Liver (tissue), 9 donors: ENCODE data around the gene UBE2D3. TPM values are rescaled to one million over a fixed set of nuclear protein-coding genes. Genes with fewer than 3 reads are reported as not detected.
A peak's percentile ranks its signal among the peaks of the same experiment; 100 is the strongest.

Experiments
- DNase-seq: peaks from one replicate; pipeline ENCODE4 v3.0.0-alpha.2; 2017; ENCODE audit warnings: low spot score
- H3K27ac ChIP-seq, 2 donors: one replicate each; pipeline ENCODE4 v1.7.0; 2013; ENCODE audit warnings: inconsistent platforms in 2 of 2, low read length in 2 of 2, control low read depth in 1 of 2, low read depth in 1 of 2, mild to moderate bottlenecking in 1 of 2
- H3K27me3 ChIP-seq, 4 donors: one replicate each; pipeline versions ENCODE4 v1.6.1 to v1.7.0; 2013; ENCODE audit warnings: low read length in 3 of 4, inconsistent platforms in 1 of 4, mild to moderate bottlenecking in 1 of 4, moderate library complexity in 1 of 4; ENCODE audit not compliant: control insufficient read depth in 4 of 4, insufficient read depth in 4 of 4
- H3K36me3 ChIP-seq, 4 donors: one replicate each; pipeline versions ENCODE4 v1.6.1 to v1.7.0; 2013; ENCODE audit warnings: low read length in 3 of 4, mild to moderate bottlenecking in 3 of 4, low read depth in 1 of 4, moderate library complexity in 1 of 4; ENCODE audit not compliant: control insufficient read depth in 4 of 4, insufficient read depth in 3 of 4
- H3K4me1 ChIP-seq, 4 donors: one replicate each; pipeline versions ENCODE4 v1.6.1 to v1.7.0; 2013; ENCODE audit warnings: low read length in 3 of 4, mild to moderate bottlenecking in 3 of 4, moderate library complexity in 1 of 4; ENCODE audit not compliant: control insufficient read depth in 4 of 4, insufficient read depth in 4 of 4
- H3K4me3 ChIP-seq, 3 donors: one replicate each; pipeline versions ENCODE4 v1.6.1 to v1.7.0; 2013; ENCODE audit warnings: low read length in 3 of 3, control low read depth in 1 of 3, low read depth in 1 of 3, mild to moderate bottlenecking in 1 of 3
- H3K9ac ChIP-seq, 2 donors: one replicate each; pipeline ENCODE4 v1.7.0; 2013; ENCODE audit warnings: low read length in 2 of 2, mild to moderate bottlenecking in 2 of 2, moderate library complexity in 2 of 2, control low read depth in 1 of 2, low read depth in 1 of 2
- H3K9me3 ChIP-seq, 4 donors: one replicate each; pipeline versions ENCODE4 v1.6.1 to v1.7.0; 2013; ENCODE audit warnings: low read length in 3 of 4; ENCODE audit not compliant: control insufficient read depth in 4 of 4
- EGR1 ChIP-seq, 2 donors: IDR thresholded peaks; 2 replicates each; pipeline ENCODE4 v1.6.1; 2016 to 2018; ENCODE audit warnings: antibody characterized with exemption in 2 of 2, low read depth in 2 of 2
- FOXA1 ChIP-seq: IDR thresholded peaks from 2 replicates; pipeline ENCODE4 v1.6.1; 2016; ENCODE audit warnings: antibody characterized with exemption
- FOXA2 ChIP-seq: IDR thresholded peaks from 2 replicates; pipeline ENCODE4 v1.6.1; 2016; ENCODE audit warnings: antibody characterized with exemption
- GABPA ChIP-seq, 2 donors: IDR thresholded peaks in 1 of 2; conservative IDR thresholded peaks in 1 of 2; 2 replicates each; pipeline ENCODE4 v1.6.1; 2016; ENCODE audit warnings: antibody characterized with exemption in 2 of 2, mild to moderate bottlenecking in 1 of 2, moderate library complexity in 1 of 2
- HNF4A ChIP-seq, 2 donors: conservative IDR thresholded peaks; 2 replicates each; pipeline ENCODE4 v1.6.1; 2016; ENCODE audit warnings: antibody characterized with exemption in 2 of 2, mild to moderate bottlenecking in 2 of 2
- HNF4G ChIP-seq: IDR thresholded peaks from 2 replicates; pipeline ENCODE4 v1.6.1; 2016; ENCODE audit warnings: antibody characterized with exemption
- JUND ChIP-seq, 2 donors: IDR thresholded peaks; 2 replicates each; pipeline ENCODE4 v1.6.1; 2016; ENCODE audit warnings: antibody characterized with exemption in 2 of 2
- NR2F2 ChIP-seq: IDR thresholded peaks from 2 replicates; pipeline ENCODE4 v1.6.1; 2016; ENCODE audit warnings: antibody characterized with exemption
- RAD21 ChIP-seq, 2 donors: IDR thresholded peaks; 2 replicates each; pipeline ENCODE4 v1.6.1; 2016; ENCODE audit warnings: antibody characterized with exemption in 2 of 2, mild to moderate bottlenecking in 2 of 2
- RXRA ChIP-seq, 2 donors: IDR thresholded peaks; 2 replicates each; pipeline ENCODE4 v1.6.1; 2017 to 2018; ENCODE audit warnings: antibody characterized with exemption in 2 of 2, mild to moderate bottlenecking in 1 of 2
- SP1 ChIP-seq: IDR thresholded peaks from 2 replicates; pipeline ENCODE4 v1.6.1; 2018; ENCODE audit warnings: antibody characterized with exemption, mild to moderate bottlenecking
- TAF1 ChIP-seq: conservative IDR thresholded peaks from 2 replicates; pipeline ENCODE4 v1.6.1; 2016; ENCODE audit warnings: antibody characterized with exemption, mild to moderate bottlenecking
- WGBS: extraction: QIAGEN DNeasy Blood & Tissue Kit; methylation state at CpG from one replicate; pipeline ENCODE4 v1.1.7; 2013; 5-methylcytosine and 5-hydroxymethylcytosine counted together
- polyA plus RNA-seq, 2 donors: library from polyadenylated mRNA; stranded (reverse) in 1 of 2; unstranded in 1 of 2; fragments of 200-250 nt in 1 of 2; fragments of >200 nt in 1 of 2; fragmentation: Nextera tagmentation in 1 of 2; extraction: Ambion mirVana in 1 of 2; gene quantifications; one replicate each; pipeline versions ENCODE4 v1.2.1 to v1.2.3, GENCODE V29; 2013 to 2015
- total RNA-seq, 2 donors: library from RNA; depleted of rRNA; stranded (reverse); fragments of >200 nt; gene quantifications; one replicate each; pipeline ENCODE4 v1.2.3, GENCODE V29; 2014
- TF ChIP-seq, protein P1 (sequence below): IDR thresholded peaks from 2 replicates; pipeline ENCODE4 v1.6.1; 2016; ENCODE audit warnings: antibody characterized with exemption
- TF ChIP-seq, protein P2 (sequence below): IDR thresholded peaks from 2 replicates; pipeline ENCODE4 v1.6.1; 2016; ENCODE audit warnings: antibody characterized with exemption
- donor health status: healthy.
- donor health status: healthy.
- donor health status: healthy.
- donor health status: healthy.
- donor health status: healthy.

Gene UBE2D3
- total and polyA plus RNA-seq, 4 donors = 133 to 231 (median 150) TPM

DNA sequence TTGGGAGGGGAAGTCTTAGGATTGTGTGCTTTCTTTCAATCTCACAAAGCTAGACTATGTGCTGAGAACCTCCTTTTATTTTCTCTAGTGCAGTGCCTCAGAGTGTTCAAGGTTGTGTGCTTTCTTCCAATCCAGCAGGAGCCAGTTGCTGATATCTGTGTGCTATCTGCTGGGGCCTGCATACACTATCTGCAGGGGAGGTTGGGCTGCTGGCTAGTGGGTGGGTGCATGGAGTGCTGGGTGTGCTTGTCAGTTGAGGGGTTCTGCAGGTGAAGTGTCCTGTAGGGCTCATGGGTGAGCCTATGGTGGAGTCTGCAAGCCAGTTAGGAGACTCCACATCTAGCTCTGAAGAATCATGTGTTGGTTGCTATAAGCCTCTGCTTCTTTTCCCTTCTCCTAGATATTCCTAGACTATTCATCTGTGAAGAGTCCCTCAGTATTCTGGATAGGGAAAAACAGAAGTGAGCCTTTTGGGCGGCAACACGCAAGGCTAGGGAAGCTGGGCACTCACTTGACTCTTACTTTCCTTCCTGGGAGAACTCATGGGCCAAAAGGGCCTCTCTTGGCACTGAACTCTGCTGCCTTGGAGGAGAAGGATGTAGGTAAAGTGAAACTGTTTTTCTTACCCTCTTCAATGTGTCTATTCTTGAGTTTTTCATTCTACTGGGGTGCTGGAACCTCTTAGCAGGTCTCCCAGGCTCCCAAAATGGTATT lies 33.4 kb upstream of the UBE2D3 start:
- TF ChIP-seq EGR1 (IDR thresholded peaks at IDR 0.05; ENCODE audit: low read depth in 2 of 2) = no peak
- no peak for TF ChIP-seq RAD21 (IDR thresholded peaks at IDR 0.05)
- no peak for TF ChIP-seq HNF4G
- no peak for TF ChIP-seq NR2F2
- no peak for TF ChIP-seq FOXA1
- no peak for TF ChIP-seq JUND (IDR thresholded peaks at IDR 0.05)
- TF ChIP-seq, protein P1, sequence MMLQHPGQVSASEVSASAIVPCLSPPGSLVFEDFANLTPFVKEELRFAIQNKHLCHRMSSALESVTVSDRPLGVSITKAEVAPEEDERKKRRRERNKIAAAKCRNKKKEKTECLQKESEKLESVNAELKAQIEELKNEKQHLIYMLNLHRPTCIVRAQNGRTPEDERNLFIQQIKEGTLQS = no peak
- TF ChIP-seq, protein P2, sequence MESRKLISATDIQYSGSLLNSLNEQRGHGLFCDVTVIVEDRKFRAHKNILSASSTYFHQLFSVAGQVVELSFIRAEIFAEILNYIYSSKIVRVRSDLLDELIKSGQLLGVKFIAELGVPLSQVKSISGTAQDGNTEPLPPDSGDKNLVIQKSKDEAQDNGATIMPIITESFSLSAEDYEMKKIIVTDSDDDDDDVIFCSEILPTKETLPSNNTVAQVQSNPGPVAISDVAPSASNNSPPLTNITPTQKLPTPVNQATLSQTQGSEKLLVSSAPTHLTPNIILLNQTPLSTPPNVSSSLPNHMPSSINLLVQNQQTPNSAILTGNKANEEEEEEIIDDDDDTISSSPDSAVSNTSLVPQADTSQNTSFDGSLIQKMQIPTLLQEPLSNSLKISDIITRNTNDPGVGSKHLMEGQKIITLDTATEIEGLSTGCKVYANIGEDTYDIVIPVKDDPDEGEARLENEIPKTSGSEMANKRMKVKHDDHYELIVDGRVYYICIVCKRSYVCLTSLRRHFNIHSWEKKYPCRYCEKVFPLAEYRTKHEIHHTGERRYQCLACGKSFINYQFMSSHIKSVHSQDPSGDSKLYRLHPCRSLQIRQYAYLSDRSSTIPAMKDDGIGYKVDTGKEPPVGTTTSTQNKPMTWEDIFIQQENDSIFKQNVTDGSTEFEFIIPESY = no peak
- no peak for TF ChIP-seq SP1
- TF ChIP-seq FOXA2 = no peak
- no peak for TF ChIP-seq TAF1
- TF ChIP-seq GABPA (IDR thresholded peaks at IDR 0.05 in 1 of 2, conservative IDR thresholded peaks at IDR 0.05 in 1 of 2) = no peak
- H3K4me1 ChIP-seq = peaks cover 0 to 5% (median 3%) of the 10 kb centered on the region in 4 donors
- H3K27me3 ChIP-seq = no peaks in the 10 kb centered on the region
- peaks cover 0 to 4% (median under 1%) of the 10 kb centered on the region in 4 donors for H3K9me3 ChIP-seq
- no peak overlapping the region for H3K4me3 ChIP-seq
- no peak overlapping the region for H3K9ac ChIP-seq
- no peaks in the 10 kb centered on the region for H3K36me3 ChIP-seq
- H3K27ac ChIP-seq = no peak overlapping the region
- 96% methylated on average over 2 of the region's 2 CpGs for WGBS
- DNase-seq = peak; percentile 58

DNA sequence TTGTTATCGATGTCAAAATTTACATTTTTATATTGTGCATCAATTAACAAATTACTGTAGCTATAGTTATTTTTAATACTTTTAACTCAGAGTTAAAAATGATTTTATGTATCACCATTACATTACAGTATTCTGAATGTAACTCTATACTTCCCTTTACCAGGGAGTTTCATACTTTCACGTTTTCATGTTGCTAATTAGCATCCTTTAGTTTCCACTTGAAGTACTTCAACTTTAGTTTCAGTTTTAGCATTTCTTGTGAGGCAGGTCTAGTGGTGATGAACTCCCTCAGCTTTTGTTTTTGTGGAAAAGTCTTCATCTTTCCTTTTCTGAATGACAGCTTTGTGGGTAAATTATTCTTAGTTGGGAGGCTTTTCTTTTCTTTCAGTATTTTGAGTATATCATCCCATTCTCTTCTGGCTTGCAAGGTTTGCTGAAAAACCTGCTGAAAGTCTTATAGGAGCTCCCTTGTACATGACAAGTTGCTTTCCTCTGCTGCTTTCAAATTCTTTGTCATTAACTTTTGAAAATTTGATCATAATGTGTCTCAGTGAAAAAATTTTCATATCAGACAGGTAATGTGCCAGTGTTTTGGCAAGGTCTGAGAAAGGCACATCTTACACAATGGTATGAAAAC lies 31.6 kb upstream of the UBE2D3 start:
- no peak overlapping the region for H3K27ac ChIP-seq
- H3K27me3 ChIP-seq = no peaks in the 10 kb centered on the region
- no peak for DNase-seq
- peak overlapping the region in 1 of 3 donors; percentile 11 for H3K4me3 ChIP-seq
- TF ChIP-seq, protein P1 = no peak
- TF ChIP-seq RXRA (IDR thresholded peaks at IDR 0.05) = no peak
- no peaks in the 10 kb centered on the region for H3K36me3 ChIP-seq
- 93% methylated on average over 2 of the region's 2 CpGs for WGBS
- H3K9ac ChIP-seq = no peak overlapping the region
- peaks cover 0 to 4% (median under 1%) of the 10 kb centered on the region in 4 donors for H3K9me3 ChIP-seq
- peaks cover 0 to 5% (median 1%) of the 10 kb centered on the region in 4 donors for H3K4me1 ChIP-seq

DNA sequence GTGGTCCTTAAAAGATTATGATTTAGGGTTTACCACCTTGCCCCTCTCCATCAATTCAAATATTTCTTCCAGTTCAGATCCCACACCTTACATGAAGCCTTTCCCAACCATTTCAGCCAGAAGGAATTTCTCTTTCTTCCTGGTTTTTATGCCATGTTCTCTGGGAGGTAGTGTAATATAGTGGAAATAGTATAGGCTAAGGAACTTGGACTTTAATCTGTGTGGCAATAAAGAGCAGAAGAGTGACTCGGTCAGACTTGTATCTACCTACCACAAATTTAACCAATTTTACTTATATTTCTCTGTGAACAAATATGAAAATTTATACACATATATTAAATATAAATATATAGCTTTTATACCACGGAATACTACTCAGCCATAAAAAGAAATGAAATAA lies 23.0 kb upstream of the UBE2D3 start:
- no peak overlapping the region for H3K4me3 ChIP-seq
- H3K9me3 ChIP-seq = no peaks in the 10 kb centered on the region
- H3K27me3 ChIP-seq = no peaks in the 10 kb centered on the region
- WGBS = 76% methylated on average over 2 of the region's 2 CpGs
- no peak overlapping the region for H3K9ac ChIP-seq
- peaks cover 0 to 2% (median 0%) of the 10 kb centered on the region in 4 donors for H3K36me3 ChIP-seq
- TF ChIP-seq HNF4A (conservative IDR thresholded peaks at IDR 0.05) = peak in 1 of 2 donors; percentile 9
- TF ChIP-seq NR2F2 = no peak
- no peak overlapping the region for H3K27ac ChIP-seq
- H3K4me1 ChIP-seq = no peaks in the 10 kb centered on the region
- DNase-seq = no peak
